Measurements from ENCODE around the gene TNPO1.

GRCh38 chr5:72830362-72830761 lies 13.9 kb downstream of the TNPO1 start:
- no peak for TF ChIP-seq CTCF (conservative IDR thresholded peaks at IDR 0.05 in 1 of 2, IDR thresholded peaks at IDR 0.05 in 1 of 2; ENCODE audit: low read depth in 1 of 2, low read length in 2 of 2)
- TF ChIP-seq EZH2 (IDR thresholded peaks at IDR 0.05; ENCODE audit: low read length, missing control alignments), result no peak
